ENCODE measurements around the gene RAB22A.

- TF ChIP-seq CTCF (IDR thresholded peaks at IDR 0.05) (no peak), POLR2A (IDR thresholded peaks at IDR 0.05) (no peak)
Observed at GRCh38 chr20:58274384-58274783, 35.1 kb upstream of the RAB22A start.
